Neural crest cell (in vitro differentiated cells): ENCODE results near the gene CD84. TPM values are rescaled to one million over a fixed set of nuclear protein-coding genes. Genes with fewer than 3 reads are reported as not detected.

ENCODE experiments used
- DNase-seq: peaks from one replicate; pipeline ENCODE4 v3.0.0; 2021; ENCODE audit warnings: low read depth, mixed read lengths, low spot score
- H3K27ac Mint-ChIP-seq: one replicate; pipeline ENCODE4 v1.8.0; 2021; ENCODE audit warnings: mild to moderate bottlenecking, mixed read lengths; ENCODE audit not compliant: unreplicated experiment
- H3K27me3 Mint-ChIP-seq: 2 replicates; pipeline ENCODE4 v1.8.0; 2021; ENCODE audit warnings: low read depth, mild to moderate bottlenecking, mixed read lengths
- H3K36me3 Mint-ChIP-seq: 2 replicates; pipeline ENCODE4 v1.8.0; 2021; ENCODE audit warnings: low read depth, mild to moderate bottlenecking, mixed read lengths
- H3K4me1 Mint-ChIP-seq: 2 replicates; pipeline ENCODE4 v1.8.0; 2021; ENCODE audit warnings: mixed read lengths
- H3K4me3 Mint-ChIP-seq: one replicate; pipeline ENCODE4 v1.8.0; 2021; ENCODE audit warnings: mild to moderate bottlenecking, mixed read lengths
- H3K9me3 Mint-ChIP-seq: 2 replicates; pipeline ENCODE4 v1.8.0; 2021; ENCODE audit warnings: mixed read lengths
- CTCF ChIP-seq: fragments of 200-600 bp; sonication (generic); conservative IDR thresholded peaks from 2 replicates; pipeline ENCODE4 v1.5.0; 2021; ENCODE audit warnings: antibody characterized with exemption, mild to moderate bottlenecking
- total RNA-seq: library from RNA; stranded (reverse); gene quantifications from 2 replicates; pipeline ENCODE4 v1.2.1, GENCODE V29; 2021

Gene CD84
- total RNA-seq, 1 donor from 2014 or later = not detected

GRCh38 chr1:160615660-160616059, 36.4 kb upstream of the CD84 start:
- no peak for TF ChIP-seq CTCF
- peaks cover 11% of the 10 kb centered on the region for H3K27me3 Mint-ChIP-seq
- H3K27ac Mint-ChIP-seq = no peak overlapping the region
- H3K9me3 Mint-ChIP-seq = peaks cover 5% of the 10 kb centered on the region
- H3K4me1 Mint-ChIP-seq = no peaks in the 10 kb centered on the region
- DNase-seq = no peak
- no peak overlapping the region for H3K4me3 Mint-ChIP-seq
- H3K36me3 Mint-ChIP-seq = no peaks in the 10 kb centered on the region

- no peaks in the 10 kb centered on the region for H3K4me1 Mint-ChIP-seq
- H3K27me3 Mint-ChIP-seq = peaks cover 11% of the 10 kb centered on the region
- DNase-seq = no peak
- no peak for TF ChIP-seq CTCF
- H3K36me3 Mint-ChIP-seq = no peaks in the 10 kb centered on the region
- no peak overlapping the region for H3K27ac Mint-ChIP-seq
- H3K4me3 Mint-ChIP-seq = no peak overlapping the region
- H3K9me3 Mint-ChIP-seq = peaks cover 5% of the 10 kb centered on the region
Measured at GRCh38 chr1:160614410-160614809, 35.1 kb upstream of the CD84 start.

GRCh38 chr1:160612613-160613218, 33.4 kb upstream of the CD84 start:
- Mint-ChIP-seq H3K36me3 (no peaks in the 10 kb centered on the region), H3K27ac (no peak overlapping the region), H3K27me3 (peaks cover 20% of the 10 kb centered on the region), H3K9me3 (no peaks in the 10 kb centered on the region), H3K4me3 (no peak overlapping the region), H3K4me1 (no peaks in the 10 kb centered on the region)
- no peak for TF ChIP-seq CTCF
- DNase-seq = no peak

GRCh38 chr1:160610569-160611242, 31.4 kb upstream of the CD84 start:
- H3K4me3 Mint-ChIP-seq = no peak overlapping the region
- no peaks in the 10 kb centered on the region for H3K4me1 Mint-ChIP-seq
- H3K9me3 Mint-ChIP-seq = no peaks in the 10 kb centered on the region
- H3K27ac Mint-ChIP-seq = no peak overlapping the region
- no peak for TF ChIP-seq CTCF
- no peaks in the 10 kb centered on the region for H3K36me3 Mint-ChIP-seq
- no peak for DNase-seq
- H3K27me3 Mint-ChIP-seq = peaks cover 23% of the 10 kb centered on the region

GRCh38 chr1:160608941-160609340, 29.6 kb upstream of the CD84 start:
- Mint-ChIP-seq H3K4me3 (no peak overlapping the region), H3K36me3 (no peaks in the 10 kb centered on the region), H3K9me3 (peaks cover 3% of the 10 kb centered on the region), H3K27me3 (peaks cover 23% of the 10 kb centered on the region), H3K4me1 (no peaks in the 10 kb centered on the region), H3K27ac (no peak overlapping the region)
- no peak for TF ChIP-seq CTCF
- DNase-seq = no peak
